Measurements from ENCODE around the gene RBKS.

GRCh38 chr2:27916293-27916995, 26.3 kb upstream of the RBKS start:
- TF ChIP-seq CTCF (IDR thresholded peaks at IDR 0.05; ENCODE audit: insufficient read depth, low read depth, low read length) (no peak), EZH2 (IDR thresholded peaks at IDR 0.05; ENCODE audit: insufficient read depth, low read length) (no peak)

All from astrocyte (in vitro differentiated cells and primary cell).